ENCODE measurements around the gene SAPCD1. TPM values are rescaled to one million over a fixed set of nuclear protein-coding genes. Genes with fewer than 3 reads are reported as not detected.
"Not testable (repeated sequence)": the region's sequence is repeated elsewhere in the genome, so short reads cannot be mapped to it uniquely, and the experiment has no call there.

SAPCD1 gene
- total RNA-seq, 1 experiment from 2014 or later: 13.0 TPM

DNA sequence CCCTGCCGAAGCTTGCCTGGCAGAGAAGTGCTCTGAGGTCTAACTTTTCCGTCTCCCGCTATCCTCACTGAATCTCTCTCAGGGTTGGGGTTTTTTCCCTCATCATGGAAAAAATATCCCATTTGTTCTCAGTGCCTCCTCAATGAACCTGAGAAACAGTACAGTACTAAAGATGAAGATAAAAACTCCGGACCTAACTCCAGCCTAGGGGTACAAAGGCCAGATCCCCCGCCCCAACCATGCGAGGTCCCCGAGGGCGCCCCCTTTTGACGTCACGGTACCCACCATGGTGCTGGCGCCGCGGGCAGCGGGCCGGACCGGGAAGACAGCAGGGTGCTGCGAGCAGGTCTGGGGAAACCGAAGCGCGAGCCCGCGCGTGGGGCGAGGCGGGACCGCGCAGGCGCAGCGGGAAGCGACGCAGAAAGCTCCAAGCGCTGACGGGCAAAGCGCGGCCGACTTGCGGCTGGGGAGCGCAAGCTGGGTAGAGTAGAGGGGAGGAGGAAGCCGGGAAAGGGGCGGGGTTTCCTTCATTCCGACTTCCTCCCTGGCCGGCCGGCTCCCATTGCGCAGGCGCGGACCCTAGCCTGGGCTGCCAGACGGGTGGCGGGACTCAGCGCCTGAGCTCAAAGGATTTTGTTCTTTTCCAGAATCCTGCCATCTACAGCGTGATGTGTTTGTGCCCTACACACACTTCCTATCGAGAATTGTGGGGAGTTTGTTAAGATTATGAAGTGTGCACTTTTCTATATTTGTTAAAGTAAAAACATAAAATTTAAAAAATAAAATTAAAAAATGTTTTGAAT is 44.2 kb downstream of the SAPCD1 start, which contains the start of gene LSM2:
LSM2 (minus strand) TSS at position 497 of the 803 bp plus-strand sequence; CDS start at position 288, 209 bp downstream.
- Mint-ChIP-seq H3K27ac (ENCODE audit: unreplicated experiment) (peak within 1 kb of the TSS; percentile 89), H3K27me3 (ENCODE audit: insufficient read depth, unreplicated experiment) (no peaks in the 10 kb centered on the region), H3K9me3 (ENCODE audit: unreplicated experiment) (no peaks in the 10 kb centered on the region), H3K4me1 (ENCODE audit: low read depth, unreplicated experiment) (peaks cover 12% of the 10 kb centered on the region), H3K36me3 (ENCODE audit: insufficient read depth, unreplicated experiment) (peaks cover 26% of the 10 kb centered on the region), H3K4me3 (ENCODE audit: unreplicated experiment) (peak within 1 kb of the TSS; percentile 92)
- Histone ChIP-seq H3K27me3 (replicated peaks; ENCODE audit: control insufficient read depth, insufficient read depth, low read length) (no peaks in the 10 kb centered on the region), H3K4me3 (ENCODE audit: low read depth, low read length) (peak within 1 kb of the TSS; percentile 68), H3K9me3 (no peaks in the 10 kb centered on the region), H3K4me1 (peaks cover 12% of the 10 kb centered on the region; the same call in 1 of the 2 replicates), H3K36me3 (ENCODE audit: control insufficient read depth, insufficient read depth, low read length) (no peaks in the 10 kb centered on the region)
- TF ChIP-seq, protein P1, sequence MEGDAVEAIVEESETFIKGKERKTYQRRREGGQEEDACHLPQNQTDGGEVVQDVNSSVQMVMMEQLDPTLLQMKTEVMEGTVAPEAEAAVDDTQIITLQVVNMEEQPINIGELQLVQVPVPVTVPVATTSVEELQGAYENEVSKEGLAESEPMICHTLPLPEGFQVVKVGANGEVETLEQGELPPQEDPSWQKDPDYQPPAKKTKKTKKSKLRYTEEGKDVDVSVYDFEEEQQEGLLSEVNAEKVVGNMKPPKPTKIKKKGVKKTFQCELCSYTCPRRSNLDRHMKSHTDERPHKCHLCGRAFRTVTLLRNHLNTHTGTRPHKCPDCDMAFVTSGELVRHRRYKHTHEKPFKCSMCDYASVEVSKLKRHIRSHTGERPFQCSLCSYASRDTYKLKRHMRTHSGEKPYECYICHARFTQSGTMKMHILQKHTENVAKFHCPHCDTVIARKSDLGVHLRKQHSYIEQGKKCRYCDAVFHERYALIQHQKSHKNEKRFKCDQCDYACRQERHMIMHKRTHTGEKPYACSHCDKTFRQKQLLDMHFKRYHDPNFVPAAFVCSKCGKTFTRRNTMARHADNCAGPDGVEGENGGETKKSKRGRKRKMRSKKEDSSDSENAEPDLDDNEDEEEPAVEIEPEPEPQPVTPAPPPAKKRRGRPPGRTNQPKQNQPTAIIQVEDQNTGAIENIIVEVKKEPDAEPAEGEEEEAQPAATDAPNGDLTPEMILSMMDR (IDR thresholded peaks at IDR 0.05; ENCODE audit: insufficient read depth in 1 of 2, low read depth in 1 of 2, low read length in 1 of 2, severe bottlenecking in 1 of 2, unreplicated experiment in 1 of 2): peak; percentile 25 to 36
- intact Hi-C loops (cut with micrococcal nuclease; ENCODE audit: unreplicated experiment): loop anchor here (1.0 to 2.0 kb wide), 3 partner anchors 16 to 56 kb away; partner anchors contain the start of genes HSPA1B and NEU1
- CTCF ChIA-PET: interaction anchor here (0.7 to 1.9 kb wide), 18 partner anchors 9 to 145 kb away, joined by 3 to 21 read pairs (median 4); partner anchors contain the start of genes ABHD16A, DDAH2, HSPA1A and HSPA1B
- no TSS peak for BruUV-seq (replicated peaks)
- peak; percentile 96 to 98 for DNase-seq
- POLR2A ChIA-PET: interaction anchor here (0.5 to 1.8 kb wide), 18 partner anchors 8 to 265 kb away, joined by 3 to 45 read pairs (median 4); partner anchors contain the start of genes BAG6, DDX39B, GPANK1 and HSPA1A

DNA sequence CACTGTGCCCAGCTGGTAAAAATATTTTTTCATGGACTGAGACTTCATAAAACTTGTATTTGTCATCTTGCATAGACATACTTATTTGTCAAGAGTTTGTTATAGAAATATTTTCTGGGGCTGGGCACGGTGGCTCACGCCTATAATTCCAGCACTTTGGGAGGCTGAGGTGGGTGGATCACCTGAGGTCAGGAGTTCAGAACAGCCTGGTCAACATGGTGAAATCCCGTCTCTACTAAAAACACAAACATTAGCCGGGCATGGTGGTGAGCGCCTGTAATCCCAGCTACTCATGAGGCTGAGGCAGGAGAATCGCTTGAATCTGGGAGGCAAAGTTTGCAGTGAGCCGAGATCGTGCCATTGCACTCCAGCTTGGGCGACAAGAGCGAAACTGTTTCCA is 46.1 kb downstream of the SAPCD1 start:
- Mint-ChIP-seq H3K36me3 (ENCODE audit: insufficient read depth, unreplicated experiment) (peaks cover 14% of the 10 kb centered on the region), H3K4me1 (ENCODE audit: low read depth, unreplicated experiment) (peaks cover 14% of the 10 kb centered on the region)
- DNase-seq; H3K36me3 ChIP-seq (ENCODE audit: control insufficient read depth, insufficient read depth, low read length); H3K4me3 ChIP-seq (ENCODE audit: low read depth, low read length); H3K9me3 Mint-ChIP-seq (ENCODE audit: unreplicated experiment); H3K4me3 Mint-ChIP-seq (ENCODE audit: unreplicated experiment); H3K27me3 Mint-ChIP-seq (ENCODE audit: insufficient read depth, unreplicated experiment); H3K27me3 ChIP-seq (replicated peaks; ENCODE audit: control insufficient read depth, insufficient read depth, low read length); H3K9me3 ChIP-seq; BruUV-seq (replicated peaks); intact Hi-C loops (cut with micrococcal nuclease; ENCODE audit: unreplicated experiment); H3K27ac Mint-ChIP-seq (ENCODE audit: unreplicated experiment): not testable (repeated sequence)
- ChIA-PET POLR2A (interaction anchor here (0.7 kb wide), 1 partner anchor 1092 kb away, joined by 3 read pairs; the partner anchor contains the start of gene MDC1), CTCF (interaction anchor here (0.7 kb wide), 1 partner anchor 16 kb away, joined by 4 read pairs; no protein-coding TSS in a partner anchor)
- H3K4me1 ChIP-seq: peaks cover 14% of the 10 kb centered on the region

DNA sequence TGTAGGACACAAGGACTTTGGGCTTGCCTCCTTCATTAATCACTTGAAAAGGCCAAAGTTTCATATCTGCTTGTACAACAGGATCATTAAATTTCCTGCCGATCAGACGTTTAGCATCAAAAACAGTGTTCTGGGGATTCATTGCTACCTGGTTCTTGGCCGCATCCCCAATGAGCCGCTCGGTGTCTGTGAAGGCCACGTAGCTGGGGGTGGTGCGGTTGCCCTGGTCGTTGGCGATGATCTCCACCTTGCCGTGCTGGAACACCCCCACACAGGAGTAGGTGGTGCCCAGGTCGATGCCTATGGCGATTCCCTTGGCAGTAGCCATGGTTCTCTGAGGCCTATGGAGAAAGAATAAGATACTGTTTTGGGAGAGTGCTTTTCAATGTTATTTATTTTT is 49.2 kb downstream of the SAPCD1 start:
- no peak for DNase-seq
- POLR2A ChIA-PET: no interaction called here
- TF ChIP-seq, protein P1 (IDR thresholded peaks at IDR 0.05; ENCODE audit: insufficient read depth in 1 of 2, low read depth in 1 of 2, low read length in 1 of 2, severe bottlenecking in 1 of 2, unreplicated experiment in 1 of 2): no peak
- Mint-ChIP-seq H3K27ac (ENCODE audit: unreplicated experiment) (no peak overlapping the region), H3K9me3 (ENCODE audit: unreplicated experiment) (no peaks in the 10 kb centered on the region), H3K4me1 (ENCODE audit: low read depth, unreplicated experiment) (peaks cover 9% of the 10 kb centered on the region), H3K4me3 (ENCODE audit: unreplicated experiment) (no peak overlapping the region), H3K27me3 (ENCODE audit: insufficient read depth, unreplicated experiment) (no peaks in the 10 kb centered on the region), H3K36me3 (ENCODE audit: insufficient read depth, unreplicated experiment) (peaks cover 19% of the 10 kb centered on the region)
- Histone ChIP-seq H3K4me1 (peaks cover 10% of the 10 kb centered on the region), H3K36me3 (ENCODE audit: control insufficient read depth, insufficient read depth, low read length) (no peaks in the 10 kb centered on the region), H3K27me3 (replicated peaks; ENCODE audit: control insufficient read depth, insufficient read depth, low read length) (no peaks in the 10 kb centered on the region), H3K9me3 (no peaks in the 10 kb centered on the region), H3K4me3 (ENCODE audit: low read depth, low read length) (no peak overlapping the region)
- no TSS peak for BruUV-seq (replicated peaks)
- intact Hi-C loops (cut with micrococcal nuclease; ENCODE audit: unreplicated experiment): no loop called here
- CTCF ChIA-PET: no interaction called here
